Panc1 (cell line): Measurements from ENCODE around the gene METTL26. TPM values are rescaled to one million over a fixed set of nuclear protein-coding genes. Genes with fewer than 3 reads are reported as not detected.

Source experiments
- ATAC-seq: fragments of 200-7000 bp; cut with Tn5 transposase; 2 replicates; pipeline ENCODE4 v1.9.1; 2020; ENCODE audit warnings: mild to moderate bottlenecking, moderate library complexity
- BruUV-seq: library from RNA; stranded (reverse); fragments of 400-500 nt; replicated peaks from 2 replicates; lab custom pipeline; 2021; lab: Mats Ljungman, UMichigan
- CTCF ChIA-PET: fragments of 300-600 bp; sonication (Branson Sonifier 250); formaldehyde crosslinking; loops from one replicate; lab custom pipeline; 2022; ENCODE audit warnings: antibody characterized with exemption; lab: Charles Lee
- POLR2A ChIA-PET: fragments of 300-600 bp; sonication (Branson Sonifier 250); formaldehyde crosslinking; loops from one replicate; lab custom pipeline; 2022; ENCODE audit warnings: antibody characterized with exemption; lab: Charles Lee
- DNase-seq: peaks from one replicate; pipeline ENCODE4 v3.0.0-alpha.2; 2010; ENCODE audit warnings: low read depth, low spot score
- H3K27ac ChIP-seq: 2 replicates; pipeline ENCODE4 v1.5.1; 2011; ENCODE audit warnings: mild to moderate bottlenecking, low read length, inconsistent platforms
- H3K27me3 ChIP-seq: fragments of 200-500 bp; sonication (Bioruptor generic); 2 replicates; pipeline ENCODE4 v1.6.0; 2014; ENCODE audit warnings: low read length, inconsistent platforms; ENCODE audit not compliant: control insufficient read depth, insufficient read depth
- H3K36me3 ChIP-seq: fragments of 200-500 bp; sonication (Bioruptor generic); 2 replicates; pipeline ENCODE4 v1.5.1; 2014; ENCODE audit warnings: inconsistent platforms, mild to moderate bottlenecking, low read length, moderate library complexity; ENCODE audit not compliant: control insufficient read depth, insufficient read depth
- H3K4me1 ChIP-seq: 2 replicates; pipeline ENCODE4 v1.5.1; 2011; ENCODE audit warnings: inconsistent platforms, mild to moderate bottlenecking, low read length, moderate library complexity; ENCODE audit not compliant: control insufficient read depth, insufficient read depth
- H3K4me3 ChIP-seq, 2 experiments: 2 replicates each; pipeline ENCODE4 v1.5.1; 2011 to 2012; ENCODE audit warnings: low read depth in 2 of 2, low read length in 2 of 2, mild to moderate bottlenecking in 2 of 2, inconsistent platforms in 1 of 2, moderate library complexity in 1 of 2
- H3K9me3 ChIP-seq: fragments of 200-500 bp; sonication (Bioruptor generic); 2 replicates; pipeline ENCODE4 v1.5.1; 2014; ENCODE audit warnings: low read depth, mild to moderate bottlenecking, inconsistent platforms, low read length, moderate library complexity; ENCODE audit not compliant: control insufficient read depth, insufficient read depth
- CTCF ChIP-seq: fragments of 450-650 bp; IDR thresholded peaks from 2 replicates; pipeline ENCODE4 v1.5.1; 2017; ENCODE audit warnings: mild to moderate bottlenecking
- POLR2AphosphoS5 ChIP-seq: IDR thresholded peaks from 2 replicates; pipeline ENCODE4 v1.6.1; 2012; ENCODE audit warnings: mild to moderate bottlenecking, low read depth, low read length, moderate library complexity
- REST ChIP-seq, 2 experiments: IDR thresholded peaks; 2 replicates each; pipeline ENCODE4 v1.6.1; 2011 to 2012; ENCODE audit warnings: low read depth in 2 of 2, control low read depth in 1 of 2, low read length in 1 of 2, mild to moderate bottlenecking in 1 of 2, moderate library complexity in 1 of 2; ENCODE audit not compliant: insufficient read depth in 1 of 2
- SIN3A ChIP-seq: IDR thresholded peaks from 2 replicates; pipeline ENCODE4 v1.6.1; 2012; ENCODE audit warnings: low read depth, mild to moderate bottlenecking, low read length, moderate library complexity, borderline replicate concordance; ENCODE audit not compliant: insufficient read depth
- TCF7L2 ChIP-seq: IDR thresholded peaks from 2 replicates; pipeline ENCODE4 v1.6.1; 2011; ENCODE audit warnings: mild to moderate bottlenecking, low read depth, low read length, inconsistent platforms
- in situ Hi-C: cut with HindIII; loops from 2 replicates; pipeline ENCODE4 v1.10.0; 2016; ENCODE audit warnings: low sequenced_read_pairs, low pct_unique_long_range_greater_than_20kb
- intact Hi-C: fragments of 100-400 bp; cut with micrococcal nuclease; formaldehyde crosslinking; loops from one replicate; pipeline ENCODE4 v1.10.0; 2022; ENCODE audit not compliant: unreplicated experiment
- total RNA-seq: library from RNA; stranded (reverse); gene quantifications from one replicate; pipeline ENCODE4 v1.2.1, GENCODE V29; 2021; ENCODE audit not compliant: unreplicated experiment

Gene METTL26
- total RNA-seq, 1 experiment from 2014 or later, result 91.8 TPM

GRCh38 chr16:676913-677312 is 40.8 kb upstream of the METTL26 start:
- H3K4me1 ChIP-seq, result peaks cover 25% of the 10 kb centered on the region
- intact Hi-C loops (no loop called here), in situ Hi-C loops (no loop called here)
- BruUV-seq, result no TSS peak
- ChIA-PET CTCF (no interaction called here), POLR2A (interaction anchor here (1.0 kb wide), 1 partner anchor 88 kb away, joined by 3 read pairs; no protein-coding TSS in a partner anchor)
- no peaks in the 10 kb centered on the region for H3K27me3 ChIP-seq
- DNase-seq, result no peak
- no peaks in the 10 kb centered on the region for H3K9me3 ChIP-seq
- H3K36me3 ChIP-seq, result no peaks in the 10 kb centered on the region
- TF ChIP-seq CTCF, result no peak
- H3K4me3 ChIP-seq, result no peak overlapping the region
- ATAC-seq, result no peak
- no peak overlapping the region for H3K27ac ChIP-seq

GRCh38 chr16:676565-676902 is 40.4 kb upstream of the METTL26 start:
- no peak overlapping the region for H3K4me3 ChIP-seq

More at GRCh38 chr16:676565-676902, 40.4 kb upstream of the METTL26 start:
- ATAC-seq (no peak), DNase-seq (no peak)
- no peak overlapping the region for H3K27ac ChIP-seq
- intact Hi-C loops (no loop called here), in situ Hi-C loops (no loop called here)
- BruUV-seq, result no TSS peak
- H3K36me3 ChIP-seq, result no peaks in the 10 kb centered on the region
- no peaks in the 10 kb centered on the region for H3K9me3 ChIP-seq
- H3K27me3 ChIP-seq, result no peaks in the 10 kb centered on the region
- H3K4me1 ChIP-seq, result peaks cover 22% of the 10 kb centered on the region
- CTCF ChIA-PET, result no interaction called here
- POLR2A ChIA-PET, result interaction anchor here (1.0 kb wide), 1 partner anchor 88 kb away, joined by 3 read pairs; no protein-coding TSS in a partner anchor
- TF ChIP-seq CTCF (no peak), TCF7L2 (no peak), SIN3A (no peak), POLR2AphosphoS5 (no peak), REST (IDR thresholded peaks at IDR 0.05; ENCODE audit: insufficient read depth in 1 of 2, low read depth in 2 of 2, low read length in 1 of 2) (no peak)
